Vagina (tissue), 2 donors: ENCODE data around the gene PSD. TPM values are rescaled to one million over a fixed set of nuclear protein-coding genes. Genes with fewer than 3 reads are reported as not detected.

Experiments used
- DNase-seq, 2 donors: peaks; one replicate each; pipeline ENCODE4 v3.0.0-alpha.2; 2017; ENCODE audit errors: extremely low spot score in 2 of 2
- H3K27ac ChIP-seq: fragments of 200-600 bp; sonication (generic); one replicate; pipeline ENCODE4 v1.5.1; 2019
- H3K27me3 ChIP-seq: fragments of 200-600 bp; sonication (generic); one replicate; pipeline ENCODE4 v1.5.1; 2019
- H3K36me3 ChIP-seq, 2 donors: fragments of 200-600 bp; sonication (generic); one replicate each; pipeline ENCODE4 v1.5.1; 2017 to 2019
- H3K4me1 ChIP-seq: fragments of 200-600 bp; sonication (generic); one replicate; pipeline ENCODE4 v1.5.1; 2019
- H3K4me3 ChIP-seq, 2 donors: fragments of 200-600 bp; sonication (generic); 1 replicate in 1 of 2; 2 replicates in 1 of 2; pipeline ENCODE4 v1.5.1; 2016 to 2019
- H3K9me3 ChIP-seq: fragments of 200-600 bp; sonication (generic); one replicate; pipeline ENCODE4 v1.5.1; 2019
- POLR2A ChIP-seq, 2 donors: fragments of 450-650 bp; IDR thresholded peaks; one replicate each; pipeline ENCODE4 v1.6.1; 2017; ENCODE audit warnings: antibody characterized with exemption in 2 of 2, mild to moderate bottlenecking in 2 of 2, moderate library complexity in 2 of 2
- POLR2AphosphoS5 ChIP-seq, 2 donors: sonication (generic); formaldehyde crosslinking; IDR thresholded peaks; one replicate each; pipeline ENCODE4 v1.9.0; 2017; ENCODE audit warnings: antibody characterized with exemption in 2 of 2, mild to moderate bottlenecking in 2 of 2, low read depth in 1 of 2; ENCODE audit not compliant: insufficient read depth in 1 of 2
- intact Hi-C: fragments of 100-400 bp; cut with DNase I; formaldehyde crosslinking; loops from one replicate; pipeline ENCODE4 v1.15.1; 2023
- total RNA-seq: library from RNA; depleted of rRNA; stranded (reverse); fragments of >200 nt; gene quantifications from one replicate; pipeline ENCODE4 v1.2.3, GENCODE V29; 2016
- TF ChIP-seq, protein P1 (sequence below), 3 experiments: fragments of 450-650 bp in 2 of 3; fragments of 200-600 bp in 1 of 3; sonication (generic) in 1 of 3; IDR thresholded peaks; one replicate each; pipeline ENCODE4 v1.5.1; 2017 to 2019; ENCODE audit warnings: antibody characterized with exemption in 3 of 3, mild to moderate bottlenecking in 2 of 3, moderate library complexity in 2 of 3

The PSD gene
- total RNA-seq, 1 donor from 2014 or later, result 6.4 TPM

DNA sequence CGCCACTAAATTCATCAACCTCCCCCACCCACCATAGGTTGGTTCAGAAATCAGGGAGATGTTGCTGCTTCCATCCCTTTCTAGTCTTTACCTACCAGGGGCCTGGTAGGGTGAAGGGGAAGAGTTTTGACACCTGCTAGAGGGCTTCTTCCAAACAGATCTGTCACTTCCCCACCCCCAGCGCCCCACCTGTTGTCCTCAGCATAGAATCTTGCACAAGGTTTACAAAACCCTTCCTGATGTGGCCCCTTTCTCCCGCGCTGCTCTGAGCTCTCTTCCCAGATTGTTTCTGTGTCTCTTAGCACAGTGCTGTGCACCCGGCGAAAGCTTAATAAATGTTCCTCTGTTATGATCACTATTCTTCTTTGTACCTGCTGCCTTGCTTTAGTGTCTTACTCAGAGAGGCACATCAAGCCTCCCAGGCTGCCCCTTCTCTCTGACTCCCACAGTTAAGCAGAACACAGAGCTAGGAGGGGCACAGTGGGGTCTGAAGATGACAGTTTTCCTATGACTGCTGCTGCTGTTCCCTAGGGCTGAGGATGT is 44.0 kb upstream of the PSD start:
- H3K27ac ChIP-seq, result no peak overlapping the region
- peaks cover 7% of the 10 kb centered on the region for H3K4me1 ChIP-seq

DNA sequence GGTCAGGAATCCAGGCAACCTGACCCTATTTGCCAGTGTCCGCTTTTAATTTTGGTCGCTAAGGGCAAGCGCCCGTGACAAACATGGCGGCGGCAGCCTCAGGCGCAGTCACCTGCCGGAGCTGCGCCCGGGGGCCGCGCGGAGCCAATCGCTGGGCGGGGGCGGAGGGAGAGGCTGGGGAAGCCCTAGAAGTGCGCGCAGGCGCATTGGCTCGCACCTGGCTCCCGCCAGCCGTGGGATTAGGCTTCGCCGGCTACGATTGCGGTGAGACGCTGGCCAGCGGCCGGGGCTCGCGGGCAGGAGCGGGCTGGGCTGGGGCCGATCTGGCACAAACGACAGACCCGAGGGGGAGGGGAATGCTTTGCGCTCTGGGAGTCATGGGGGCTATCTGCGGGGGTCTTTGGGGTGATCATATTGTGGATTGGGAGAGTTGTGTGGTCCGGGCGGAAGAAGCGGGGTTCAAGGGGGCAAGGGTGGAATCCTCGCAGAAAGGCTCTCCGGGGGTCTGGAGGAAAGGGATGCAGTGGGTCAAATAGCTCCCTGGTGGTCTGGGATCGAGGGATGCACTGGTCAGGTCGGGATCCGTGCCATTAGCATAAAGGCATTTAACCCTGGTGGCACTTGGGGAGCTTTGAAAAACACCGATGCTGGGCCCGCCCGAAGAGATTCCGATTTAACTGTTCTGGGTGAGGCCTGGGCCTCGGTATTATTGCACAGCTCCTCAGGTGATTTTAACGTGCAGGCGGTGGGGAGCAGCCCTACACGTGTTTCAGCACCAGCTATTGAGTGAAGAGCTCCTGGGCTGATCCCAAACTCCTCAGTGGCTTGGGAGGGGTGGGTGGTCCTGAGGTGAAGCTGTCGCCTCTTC is 42.8 kb upstream of the PSD start:
- intact Hi-C loops, result no loop called here
- TF ChIP-seq, protein P1, sequence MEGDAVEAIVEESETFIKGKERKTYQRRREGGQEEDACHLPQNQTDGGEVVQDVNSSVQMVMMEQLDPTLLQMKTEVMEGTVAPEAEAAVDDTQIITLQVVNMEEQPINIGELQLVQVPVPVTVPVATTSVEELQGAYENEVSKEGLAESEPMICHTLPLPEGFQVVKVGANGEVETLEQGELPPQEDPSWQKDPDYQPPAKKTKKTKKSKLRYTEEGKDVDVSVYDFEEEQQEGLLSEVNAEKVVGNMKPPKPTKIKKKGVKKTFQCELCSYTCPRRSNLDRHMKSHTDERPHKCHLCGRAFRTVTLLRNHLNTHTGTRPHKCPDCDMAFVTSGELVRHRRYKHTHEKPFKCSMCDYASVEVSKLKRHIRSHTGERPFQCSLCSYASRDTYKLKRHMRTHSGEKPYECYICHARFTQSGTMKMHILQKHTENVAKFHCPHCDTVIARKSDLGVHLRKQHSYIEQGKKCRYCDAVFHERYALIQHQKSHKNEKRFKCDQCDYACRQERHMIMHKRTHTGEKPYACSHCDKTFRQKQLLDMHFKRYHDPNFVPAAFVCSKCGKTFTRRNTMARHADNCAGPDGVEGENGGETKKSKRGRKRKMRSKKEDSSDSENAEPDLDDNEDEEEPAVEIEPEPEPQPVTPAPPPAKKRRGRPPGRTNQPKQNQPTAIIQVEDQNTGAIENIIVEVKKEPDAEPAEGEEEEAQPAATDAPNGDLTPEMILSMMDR (IDR thresholded peaks at IDR 0.05), result no peak
- TF ChIP-seq POLR2AphosphoS5 (IDR thresholded peaks at IDR 0.05; ENCODE audit: insufficient read depth in 1 of 2, low read depth in 1 of 2), result peak; percentile 62 to 90
- Histone ChIP-seq H3K4me3 (peak overlapping the region; percentile 47 to 66), H3K27ac (peak overlapping the region; percentile 40), H3K9me3 (no peaks in the 10 kb centered on the region), H3K4me1 (peaks cover 7% of the 10 kb centered on the region), H3K27me3 (no peaks in the 10 kb centered on the region), H3K36me3 (no peaks in the 10 kb centered on the region)
- DNase-seq, result no peak

More for the DNA sequence above, 44.0 kb upstream of the PSD start:
- Histone ChIP-seq H3K27me3 (no peaks in the 10 kb centered on the region), H3K4me3 (no peak overlapping the region), H3K9me3 (no peaks in the 10 kb centered on the region), H3K36me3 (no peaks in the 10 kb centered on the region)
- TF ChIP-seq POLR2A (IDR thresholded peaks at IDR 0.05), result no peak
- no peak for TF ChIP-seq POLR2AphosphoS5 (IDR thresholded peaks at IDR 0.05; ENCODE audit: insufficient read depth in 1 of 2, low read depth in 1 of 2)
- TF ChIP-seq, protein P1 (IDR thresholded peaks at IDR 0.05), result no peak
- intact Hi-C loops, result no loop called here
- no peak for DNase-seq

DNA sequence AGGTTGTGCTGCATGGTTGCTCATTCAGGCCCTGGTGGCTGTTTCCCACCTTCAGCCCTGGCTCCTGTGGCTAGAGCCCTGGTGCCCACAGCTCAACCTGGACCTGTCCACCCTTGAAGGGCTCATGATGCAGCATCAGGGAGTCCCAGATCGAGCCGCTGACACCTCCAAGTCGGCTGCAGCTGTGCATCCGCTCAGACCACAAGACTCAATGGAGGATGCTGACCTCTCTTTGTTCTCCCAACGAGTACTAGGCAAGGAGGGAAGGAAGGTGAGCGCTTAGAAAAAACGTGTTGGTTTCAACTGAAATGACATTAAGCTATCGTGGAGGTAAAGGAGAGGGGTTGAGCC is 42.2 kb upstream of the PSD start:
- no peak for DNase-seq
- no peak overlapping the region for H3K27ac ChIP-seq
- no peaks in the 10 kb centered on the region for H3K36me3 ChIP-seq
- peak overlapping the region; percentile 47 to 66 for H3K4me3 ChIP-seq
- peaks cover 7% of the 10 kb centered on the region for H3K4me1 ChIP-seq
- TF ChIP-seq, protein P1 (IDR thresholded peaks at IDR 0.05), result no peak
- TF ChIP-seq POLR2A (IDR thresholded peaks at IDR 0.05), result no peak
- TF ChIP-seq POLR2AphosphoS5 (IDR thresholded peaks at IDR 0.05; ENCODE audit: insufficient read depth in 1 of 2, low read depth in 1 of 2), result no peak
- intact Hi-C loops, result no loop called here
- no peaks in the 10 kb centered on the region for H3K9me3 ChIP-seq
- H3K27me3 ChIP-seq, result no peaks in the 10 kb centered on the region

DNA sequence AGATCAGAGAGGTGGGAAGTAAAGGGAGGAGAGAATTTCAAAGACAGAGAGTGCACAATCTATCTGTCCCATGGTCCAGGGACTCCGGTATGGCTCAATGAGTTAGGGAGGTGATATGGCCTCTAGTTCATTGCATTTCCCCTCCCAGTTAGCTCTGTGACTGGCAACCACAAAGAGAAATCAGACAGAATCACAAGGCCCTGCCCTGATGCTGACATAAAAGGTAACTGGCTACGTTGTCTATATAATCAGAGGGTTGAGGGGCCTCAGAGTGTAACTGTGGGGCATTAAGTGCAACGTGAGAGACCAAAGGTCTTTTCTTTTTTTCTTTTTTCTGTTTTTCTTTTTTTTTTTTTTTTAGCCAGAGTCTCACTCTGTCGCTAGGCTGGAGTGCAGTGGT is 40.1 kb upstream of the PSD start:
- peaks cover 7% of the 10 kb centered on the region for H3K4me1 ChIP-seq
- no peak for DNase-seq
- H3K27me3 ChIP-seq, result no peaks in the 10 kb centered on the region
- H3K4me3 ChIP-seq, result no peak overlapping the region
- no peaks in the 10 kb centered on the region for H3K9me3 ChIP-seq
- no peaks in the 10 kb centered on the region for H3K36me3 ChIP-seq
- H3K27ac ChIP-seq, result no peak overlapping the region
- TF ChIP-seq POLR2AphosphoS5 (IDR thresholded peaks at IDR 0.05; ENCODE audit: insufficient read depth in 1 of 2, low read depth in 1 of 2) (no peak), POLR2A (IDR thresholded peaks at IDR 0.05) (no peak)
- intact Hi-C loops, result no loop called here

DNA sequence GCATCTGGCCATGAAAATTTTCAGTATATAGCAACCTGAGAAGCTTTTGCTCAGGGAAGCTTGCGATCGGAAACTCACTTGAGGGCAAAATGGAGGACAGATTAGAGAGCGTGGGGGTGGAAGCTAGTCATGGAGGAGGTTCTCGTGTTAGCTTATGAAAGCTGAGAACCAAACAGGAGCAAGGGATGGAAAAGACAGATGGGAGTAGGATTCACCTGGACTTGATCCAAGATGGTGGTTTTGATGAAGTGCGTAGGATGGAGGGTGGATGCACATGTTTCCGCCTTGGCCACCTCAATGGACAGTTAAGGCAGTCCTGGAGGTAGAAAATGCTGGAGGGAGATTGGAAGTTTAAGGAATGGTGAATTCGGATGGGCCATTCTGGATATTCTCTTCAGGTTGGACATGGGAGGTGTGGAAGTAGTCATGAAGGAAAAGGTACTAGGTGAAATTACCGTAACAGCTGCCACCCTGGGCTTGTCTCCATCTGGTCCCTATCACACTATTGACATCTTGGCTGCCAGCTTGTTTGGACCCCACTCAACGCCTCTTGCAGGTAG is 39.1 kb upstream of the PSD start:
- TF ChIP-seq POLR2A (IDR thresholded peaks at IDR 0.05), result no peak
- no peak for TF ChIP-seq POLR2AphosphoS5 (IDR thresholded peaks at IDR 0.05; ENCODE audit: insufficient read depth in 1 of 2, low read depth in 1 of 2)
- TF ChIP-seq, protein P1 (IDR thresholded peaks at IDR 0.05), result no peak

More for the DNA sequence above, 39.1 kb upstream of the PSD start:
- no peaks in the 10 kb centered on the region for H3K36me3 ChIP-seq
- no peak overlapping the region for H3K4me3 ChIP-seq
- no peaks in the 10 kb centered on the region for H3K9me3 ChIP-seq
- no peak overlapping the region for H3K27ac ChIP-seq
- no peaks in the 10 kb centered on the region for H3K27me3 ChIP-seq
- intact Hi-C loops, result no loop called here
- H3K4me1 ChIP-seq, result peaks cover 7% of the 10 kb centered on the region
- DNase-seq, result no peak
